IMR-90 (cell line): ENCODE measurements around the gene TRAF1. TPM values are rescaled to one million over a fixed set of nuclear protein-coding genes. Genes with fewer than 3 reads are reported as not detected.

Experiments used
- ATAC-seq: fragments of 200-7000 bp; cut with Tn5 transposase; 2 replicates; pipeline ENCODE4 v1.9.1; 2020; ENCODE audit warnings: low read depth, mild to moderate bottlenecking, moderate library complexity
- BruUV-seq: library from RNA; stranded (reverse); fragments of 400-500 nt; replicated peaks from 2 replicates; lab custom pipeline; 2021; lab: Mats Ljungman, UMichigan
- CTCF ChIA-PET: fragments of 300-600 bp; formaldehyde crosslinking; extraction: SDS; loops from one replicate; lab custom pipeline; 2021; ENCODE audit warnings: antibody characterized with exemption; lab: Yijun Ruan, JAX
- POLR2A ChIA-PET: fragments of 300-600 bp; sonication (Branson Sonifier 250); formaldehyde crosslinking; loops from one replicate; lab custom pipeline; 2022; ENCODE audit warnings: antibody characterized with exemption; ENCODE audit not compliant: unreplicated experiment; lab: Charles Lee
- DNase-seq: peaks from one replicate; pipeline ENCODE4 v3.0.0; 2013
- H2AFZ ChIP-seq: replicated peaks from 2 replicates; pipeline ENCODE3; 2013; ENCODE audit warnings: low read length, mild to moderate bottlenecking; ENCODE audit not compliant: poor library complexity
- H2AK5ac ChIP-seq: 2 replicates; pipeline ENCODE4 v1.6.1; 2013; ENCODE audit warnings: low read depth, low read length, inconsistent platforms
- H2AK9ac ChIP-seq: replicated peaks from 2 replicates; pipeline ENCODE3; 2013; ENCODE audit warnings: mild to moderate bottlenecking, low read depth, low read length, moderate library complexity; ENCODE audit not compliant: poor library complexity
- H2BK120ac ChIP-seq: 2 replicates; pipeline ENCODE4 v1.6.1; 2013; ENCODE audit warnings: low read depth, low read length, inconsistent platforms
- H2BK15ac ChIP-seq: 3 replicates; pipeline ENCODE4 v1.6.1; 2013; ENCODE audit warnings: low read depth, low read length, inconsistent platforms
- H2BK20ac ChIP-seq: 2 replicates; pipeline ENCODE4 v1.6.1; 2013; ENCODE audit warnings: low read depth, mild to moderate bottlenecking, inconsistent platforms, low read length, moderate library complexity
- H2BK5ac ChIP-seq: 2 replicates; pipeline ENCODE4 v1.6.1; 2013; ENCODE audit warnings: mild to moderate bottlenecking, low read depth, low read length, inconsistent platforms; ENCODE audit not compliant: poor library complexity, severe bottlenecking
- H3K14ac ChIP-seq: replicated peaks from 2 replicates; pipeline ENCODE4 v1.6.1; 2013; ENCODE audit warnings: low read depth, low read length, inconsistent platforms
- H3K18ac ChIP-seq: 2 replicates; pipeline ENCODE4 v1.6.1; 2013; ENCODE audit warnings: low read depth, low read length, control low read depth
- H3K23ac ChIP-seq: 2 replicates; pipeline ENCODE4 v1.6.1; 2013; ENCODE audit warnings: low read depth, low read length, inconsistent platforms
- H3K27ac ChIP-seq: 2 replicates; pipeline ENCODE4 v1.5.1; 2013; ENCODE audit warnings: mild to moderate bottlenecking, control low read depth, low read length; ENCODE audit not compliant: insufficient read depth
- H3K27me3 ChIP-seq: 2 replicates; pipeline ENCODE4 v1.6.1; 2013; ENCODE audit warnings: low read length; ENCODE audit not compliant: control insufficient read depth, insufficient read depth
- H3K36me3 ChIP-seq: 2 replicates; pipeline ENCODE4 v1.6.1; 2013; ENCODE audit warnings: low read length, mixed read lengths; ENCODE audit not compliant: control insufficient read depth, insufficient read depth
- H3K4ac ChIP-seq: 2 replicates; pipeline ENCODE4 v1.6.1; 2013; ENCODE audit warnings: low read depth, low read length, inconsistent platforms
- H3K4me1 ChIP-seq: 2 replicates; pipeline ENCODE4 v1.6.1; 2013; ENCODE audit warnings: low read length, mixed read lengths; ENCODE audit not compliant: control insufficient read depth, insufficient read depth
- H3K4me2 ChIP-seq: 2 replicates; pipeline ENCODE4 v1.6.1; 2013; ENCODE audit warnings: low read depth, mild to moderate bottlenecking, control low read depth, low read length, moderate library complexity
- H3K4me3 ChIP-seq: 2 replicates; pipeline ENCODE4 v1.5.1; 2013; ENCODE audit warnings: low read depth, mild to moderate bottlenecking, control low read depth, low read length, moderate library complexity; ENCODE audit not compliant: insufficient read depth
- H3K56ac ChIP-seq: 2 replicates; pipeline ENCODE4 v1.6.1; 2013; ENCODE audit warnings: low read length, inconsistent platforms; ENCODE audit not compliant: insufficient read depth; ENCODE audit errors: extremely low read depth
- H3K79me1 ChIP-seq, 2 experiments: 2 replicates each; pipeline ENCODE4 v1.6.1; 2013; ENCODE audit warnings: low read length in 2 of 2, inconsistent platforms in 1 of 2, low read depth in 1 of 2
- H3K9ac ChIP-seq: 2 replicates; pipeline ENCODE4 v1.6.1; 2013; ENCODE audit warnings: low read depth, low read length, control low read depth
- H3K9me1 ChIP-seq: 2 replicates; pipeline ENCODE4 v1.6.1; 2013; ENCODE audit warnings: low read length, inconsistent platforms; ENCODE audit not compliant: insufficient read depth
- H3K9me3 ChIP-seq: 2 replicates; pipeline ENCODE4 v1.6.1; 2013; ENCODE audit warnings: low read length; ENCODE audit not compliant: control insufficient read depth, insufficient read depth
- H4K20me1 ChIP-seq: 2 replicates; pipeline ENCODE4 v1.6.1; 2013; ENCODE audit warnings: low read length, inconsistent platforms; ENCODE audit not compliant: insufficient read depth
- H4K5ac ChIP-seq: 2 replicates; pipeline ENCODE4 v1.6.1; 2013; ENCODE audit warnings: mild to moderate bottlenecking, low read depth, low read length, control low read depth
- H4K8ac ChIP-seq, 2 experiments: 2 replicates each; pipeline ENCODE4 v1.6.1; 2013; ENCODE audit warnings: low read depth in 2 of 2, low read length in 2 of 2, control low read depth in 1 of 2, inconsistent platforms in 1 of 2
- H4K91ac ChIP-seq: 2 replicates; pipeline ENCODE4 v1.6.1; 2013; ENCODE audit warnings: low read depth, low read length, inconsistent platforms; ENCODE audit not compliant: insufficient read depth
- BHLHE40 ChIP-seq: fragments of 150-350 bp; IDR thresholded peaks from 2 replicates; pipeline ENCODE4 v1.6.1; 2016; ENCODE audit warnings: mild to moderate bottlenecking, low read depth, low read length
- RFX5 ChIP-seq: IDR thresholded peaks from 2 replicates; pipeline ENCODE4 v1.8.0; 2012; ENCODE audit warnings: low read depth, mild to moderate bottlenecking, low read length, moderate library complexity
- WGBS, 2 experiments: methylation state at CpG; one replicate each; pipeline versions ENCODE4 v1.1.5 to v1.1.7; 2013; ENCODE audit warnings: missing lambda C conversion rate in 2 of 2; ENCODE audit not compliant: insufficient read length in 1 of 2; ENCODE audit errors: extremely low coverage in 2 of 2; 5-methylcytosine and 5-hydroxymethylcytosine counted together
- dilution Hi-C: fragments of 300-500 bp; cut with HindIII; formaldehyde crosslinking; loops from one replicate; pipeline ENCODE4 v1.14.3; 2018; ENCODE audit warnings: low sequenced_read_pairs; ENCODE audit not compliant: unreplicated experiment
- in situ Hi-C: fragments of 300-500 bp; cut with MboI; formaldehyde crosslinking; loops from 3 replicates; pipeline ENCODE4 v1.14.3; 2019; ENCODE audit warnings: low sequenced_read_pairs, inconsistent platforms, mixed read lengths
- intact Hi-C: fragments of 100-400 bp; cut with micrococcal nuclease; formaldehyde crosslinking; loops from 2 replicates; pipeline ENCODE4 v1.10.0; 2022
- polyA plus RNA-seq, 3 experiments: library from polyadenylated mRNA; depleted of rRNA; stranded (reverse); fragments of >200 nt; gene quantifications; 2 replicates each; pipeline ENCODE4 v1.2.3, GENCODE V29; 2012; ENCODE audit warnings: low replicate concordance in 1 of 3
- total RNA-seq: library from RNA; depleted of rRNA; stranded (reverse); fragments of >200 nt; gene quantifications from 2 replicates; pipeline ENCODE4 v1.2.3, GENCODE V29; 2012

The TRAF1 gene
- total and polyA plus RNA-seq, 2 of the 4 experiments (the other 2 are of a cell fraction): 3.9 to 4.1 TPM

DNA sequence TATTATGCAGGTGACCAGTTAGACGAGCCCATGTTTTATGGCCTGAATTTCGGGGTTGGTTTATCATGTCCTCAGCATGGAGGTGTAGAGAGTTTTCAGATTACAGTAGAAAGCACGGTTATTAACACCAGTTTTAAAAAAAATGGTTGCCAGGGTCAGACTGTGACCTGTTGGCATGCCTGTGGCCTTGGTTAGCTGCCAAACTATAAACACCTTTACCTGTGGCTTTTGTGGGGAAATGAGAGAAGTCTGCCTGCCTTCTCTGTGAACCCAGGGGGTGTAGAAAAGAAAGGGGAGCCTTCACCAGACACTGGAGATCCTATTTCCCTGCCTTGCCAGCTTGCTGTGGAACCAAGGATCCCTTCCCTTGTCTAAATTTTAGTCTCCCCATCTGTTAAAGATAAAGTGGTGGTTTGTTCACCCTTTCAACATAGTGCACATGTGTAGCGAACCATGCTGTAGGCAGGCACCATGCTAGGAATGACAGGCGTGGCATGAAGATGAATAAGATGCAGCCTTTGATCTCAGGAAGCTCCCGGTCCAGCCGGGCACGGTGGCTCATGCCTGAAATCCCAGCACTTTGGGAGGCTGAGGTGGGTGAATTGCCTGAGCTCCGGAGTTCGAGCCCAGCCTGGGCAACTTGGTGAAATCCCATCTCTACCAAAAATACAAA is 43.5 kb downstream of the TRAF1 start:
- no peak overlapping the region for H3K23ac ChIP-seq
- no peaks in the 10 kb centered on the region for H3K36me3 ChIP-seq
- CTCF ChIA-PET: no interaction called here
- H3K4me3 ChIP-seq: no peak overlapping the region
- no peak overlapping the region for H4K8ac ChIP-seq
- H3K4me1 ChIP-seq: peaks cover 6% of the 10 kb centered on the region; the same call in 1 of the 2 replicates
- no peak overlapping the region for H3K9ac ChIP-seq
- no peak overlapping the region for H2BK15ac ChIP-seq
- WGBS, 2 experiments: 87% methylated on average over 3 of the region's 10 CpGs; no CpG with 5 or more reads in 1 of the 2 experiments
- POLR2A ChIA-PET: no interaction called here
- no peak overlapping the region for H3K4ac ChIP-seq
- no peak overlapping the region for H2BK120ac ChIP-seq
- DNase-seq (no peak), ATAC-seq (no peak)
- 0 out of 2 replicates have a peak overlapping the region, but pooled peaks have one; percentile 53 for H3K14ac ChIP-seq
- no peak overlapping the region for H3K18ac ChIP-seq
- H4K91ac ChIP-seq: no peak overlapping the region
- no peaks in the 10 kb centered on the region for H3K9me3 ChIP-seq
- H4K20me1 ChIP-seq: no peaks in the 10 kb centered on the region
- H3K27me3 ChIP-seq: peaks cover 2% of the 10 kb centered on the region
- H2BK5ac ChIP-seq: no peak overlapping the region
- dilution Hi-C loops (no loop called here), in situ Hi-C loops (no loop called here), intact Hi-C loops (no loop called here)
- H3K9me1 ChIP-seq: peaks cover 8% of the 10 kb centered on the region; the same call in 1 of the 2 replicates
- H2BK20ac ChIP-seq: no peak overlapping the region
- no TSS peak for BruUV-seq
- no peak overlapping the region for H4K5ac ChIP-seq
- peaks cover 0 to 4% of the 10 kb centered on the region in 2 experiments; a peak in 2 of 4 replicates for H3K79me1 ChIP-seq
- H2AFZ ChIP-seq: no peak overlapping the region
- H3K4me2 ChIP-seq: no peak overlapping the region
- TF ChIP-seq BHLHE40 (no peak), RFX5 (no peak)
- H3K56ac ChIP-seq: no peak overlapping the region
- no peak overlapping the region for H2AK9ac ChIP-seq
- no peak overlapping the region for H3K27ac ChIP-seq
- no peak overlapping the region for H2AK5ac ChIP-seq
